Measurements from ENCODE around the gene KAZN.

DNA sequence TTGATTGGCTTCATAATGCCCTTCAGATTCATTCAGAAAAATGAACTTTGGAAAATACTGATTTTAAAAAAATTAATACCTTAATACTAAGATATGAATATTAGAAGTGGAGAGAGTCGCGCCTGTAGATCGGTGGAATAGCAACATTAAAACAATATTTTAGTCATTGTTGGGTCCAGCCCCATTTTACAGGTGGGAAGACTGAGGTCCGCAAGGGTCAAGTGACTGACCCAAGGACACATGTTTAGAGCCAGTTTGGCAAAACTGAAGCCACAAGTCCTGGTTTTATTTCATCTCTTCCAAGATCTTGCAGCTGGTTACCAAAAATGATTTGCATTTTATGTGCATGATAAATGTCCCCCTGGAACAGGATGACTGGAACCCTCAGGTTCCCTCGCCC lies 441.4 kb downstream of the KAZN start:
- no peak for TF ChIP-seq ELF1 (IDR thresholded peaks at IDR 0.05)
- TF ChIP-seq, protein P1, sequence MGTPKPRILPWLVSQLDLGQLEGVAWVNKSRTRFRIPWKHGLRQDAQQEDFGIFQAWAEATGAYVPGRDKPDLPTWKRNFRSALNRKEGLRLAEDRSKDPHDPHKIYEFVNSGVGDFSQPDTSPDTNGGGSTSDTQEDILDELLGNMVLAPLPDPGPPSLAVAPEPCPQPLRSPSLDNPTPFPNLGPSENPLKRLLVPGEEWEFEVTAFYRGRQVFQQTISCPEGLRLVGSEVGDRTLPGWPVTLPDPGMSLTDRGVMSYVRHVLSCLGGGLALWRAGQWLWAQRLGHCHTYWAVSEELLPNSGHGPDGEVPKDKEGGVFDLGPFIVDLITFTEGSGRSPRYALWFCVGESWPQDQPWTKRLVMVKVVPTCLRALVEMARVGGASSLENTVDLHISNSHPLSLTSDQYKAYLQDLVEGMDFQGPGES (IDR thresholded peaks at IDR 0.05; ENCODE audit: low read depth, low read length): no peak
- TF ChIP-seq, protein P2, sequence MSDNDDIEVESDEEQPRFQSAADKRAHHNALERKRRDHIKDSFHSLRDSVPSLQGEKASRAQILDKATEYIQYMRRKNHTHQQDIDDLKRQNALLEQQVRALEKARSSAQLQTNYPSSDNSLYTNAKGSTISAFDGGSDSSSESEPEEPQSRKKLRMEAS (IDR thresholded peaks at IDR 0.05; ENCODE audit: low read depth): no peak
- TF ChIP-seq, protein P3, sequence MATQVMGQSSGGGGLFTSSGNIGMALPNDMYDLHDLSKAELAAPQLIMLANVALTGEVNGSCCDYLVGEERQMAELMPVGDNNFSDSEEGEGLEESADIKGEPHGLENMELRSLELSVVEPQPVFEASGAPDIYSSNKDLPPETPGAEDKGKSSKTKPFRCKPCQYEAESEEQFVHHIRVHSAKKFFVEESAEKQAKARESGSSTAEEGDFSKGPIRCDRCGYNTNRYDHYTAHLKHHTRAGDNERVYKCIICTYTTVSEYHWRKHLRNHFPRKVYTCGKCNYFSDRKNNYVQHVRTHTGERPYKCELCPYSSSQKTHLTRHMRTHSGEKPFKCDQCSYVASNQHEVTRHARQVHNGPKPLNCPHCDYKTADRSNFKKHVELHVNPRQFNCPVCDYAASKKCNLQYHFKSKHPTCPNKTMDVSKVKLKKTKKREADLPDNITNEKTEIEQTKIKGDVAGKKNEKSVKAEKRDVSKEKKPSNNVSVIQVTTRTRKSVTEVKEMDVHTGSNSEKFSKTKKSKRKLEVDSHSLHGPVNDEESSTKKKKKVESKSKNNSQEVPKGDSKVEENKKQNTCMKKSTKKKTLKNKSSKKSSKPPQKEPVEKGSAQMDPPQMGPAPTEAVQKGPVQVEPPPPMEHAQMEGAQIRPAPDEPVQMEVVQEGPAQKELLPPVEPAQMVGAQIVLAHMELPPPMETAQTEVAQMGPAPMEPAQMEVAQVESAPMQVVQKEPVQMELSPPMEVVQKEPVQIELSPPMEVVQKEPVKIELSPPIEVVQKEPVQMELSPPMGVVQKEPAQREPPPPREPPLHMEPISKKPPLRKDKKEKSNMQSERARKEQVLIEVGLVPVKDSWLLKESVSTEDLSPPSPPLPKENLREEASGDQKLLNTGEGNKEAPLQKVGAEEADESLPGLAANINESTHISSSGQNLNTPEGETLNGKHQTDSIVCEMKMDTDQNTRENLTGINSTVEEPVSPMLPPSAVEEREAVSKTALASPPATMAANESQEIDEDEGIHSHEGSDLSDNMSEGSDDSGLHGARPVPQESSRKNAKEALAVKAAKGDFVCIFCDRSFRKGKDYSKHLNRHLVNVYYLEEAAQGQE (IDR thresholded peaks at IDR 0.05; ENCODE audit: low read depth, low read length): no peak
- TF ChIP-seq, protein P4, sequence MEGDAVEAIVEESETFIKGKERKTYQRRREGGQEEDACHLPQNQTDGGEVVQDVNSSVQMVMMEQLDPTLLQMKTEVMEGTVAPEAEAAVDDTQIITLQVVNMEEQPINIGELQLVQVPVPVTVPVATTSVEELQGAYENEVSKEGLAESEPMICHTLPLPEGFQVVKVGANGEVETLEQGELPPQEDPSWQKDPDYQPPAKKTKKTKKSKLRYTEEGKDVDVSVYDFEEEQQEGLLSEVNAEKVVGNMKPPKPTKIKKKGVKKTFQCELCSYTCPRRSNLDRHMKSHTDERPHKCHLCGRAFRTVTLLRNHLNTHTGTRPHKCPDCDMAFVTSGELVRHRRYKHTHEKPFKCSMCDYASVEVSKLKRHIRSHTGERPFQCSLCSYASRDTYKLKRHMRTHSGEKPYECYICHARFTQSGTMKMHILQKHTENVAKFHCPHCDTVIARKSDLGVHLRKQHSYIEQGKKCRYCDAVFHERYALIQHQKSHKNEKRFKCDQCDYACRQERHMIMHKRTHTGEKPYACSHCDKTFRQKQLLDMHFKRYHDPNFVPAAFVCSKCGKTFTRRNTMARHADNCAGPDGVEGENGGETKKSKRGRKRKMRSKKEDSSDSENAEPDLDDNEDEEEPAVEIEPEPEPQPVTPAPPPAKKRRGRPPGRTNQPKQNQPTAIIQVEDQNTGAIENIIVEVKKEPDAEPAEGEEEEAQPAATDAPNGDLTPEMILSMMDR (IDR thresholded peaks at IDR 0.05): no peak
